Kidney (tissue), 14 donors: ENCODE measurements around the gene PRELP. TPM values are rescaled to one million over a fixed set of nuclear protein-coding genes. Genes with fewer than 3 reads are reported as not detected.

ENCODE experiments used
- DNase-seq, 5 donors: peaks; one replicate each; pipeline ENCODE4 v3.0.0-alpha.2; 2013 to 2020
- FAIRE-seq: peaks from 2 replicates; lab custom pipeline; 2012; peaks lifted over from hg19 to GRCh38; lab: Jason Lieb, UNC
- H3K27ac ChIP-seq, 2 donors: one replicate each; pipeline ENCODE4 v1.7.0; 2013; ENCODE audit warnings: low read depth in 2 of 2, low read length in 2 of 2, inconsistent platforms in 1 of 2
- H3K27me3 ChIP-seq: one replicate; pipeline ENCODE4 v1.7.1; 2013; ENCODE audit warnings: low read length, inconsistent platforms; ENCODE audit not compliant: control insufficient read depth, insufficient read depth
- H3K36me3 ChIP-seq, 3 donors: one replicate each; pipeline versions ENCODE4 v1.7.0 to v1.7.1; 2013; ENCODE audit warnings: low read length in 3 of 3, control low read depth in 1 of 3, inconsistent platforms in 1 of 3; ENCODE audit not compliant: insufficient read depth in 3 of 3, control insufficient read depth in 2 of 3
- H3K4me1 ChIP-seq, 3 donors: one replicate each; pipeline versions ENCODE4 v1.7.0 to v1.7.1; 2013; ENCODE audit warnings: low read length in 3 of 3, inconsistent platforms in 1 of 3, low read depth in 1 of 3; ENCODE audit not compliant: control insufficient read depth in 2 of 3, insufficient read depth in 2 of 3
- H3K4me3 ChIP-seq, 3 donors: one replicate each; pipeline versions ENCODE4 v1.7.0 to v1.8.1; 2013; ENCODE audit warnings: low read length in 3 of 3, control low read depth in 1 of 3, inconsistent platforms in 1 of 3
- H3K9ac ChIP-seq, 3 donors: one replicate each; pipeline versions ENCODE4 v1.7.0 to v1.7.1; 2013; ENCODE audit warnings: low read length in 3 of 3, control low read depth in 1 of 3, inconsistent platforms in 1 of 3
- H3K9me3 ChIP-seq, 3 donors: one replicate each; pipeline versions ENCODE4 v1.7.0 to v1.7.1; 2013; ENCODE audit warnings: low read length in 3 of 3, control low read depth in 1 of 3, inconsistent platforms in 1 of 3; ENCODE audit not compliant: control insufficient read depth in 2 of 3, insufficient read depth in 1 of 3
- intact Hi-C: fragments of 100-400 bp; cut with DNase I; formaldehyde crosslinking; loops from one replicate; pipeline ENCODE4 v1.11.1; 2022
- polyA plus RNA-seq: library from polyadenylated mRNA; stranded (reverse); fragments of 350-450 nt; fragmentation: Illumina TruSeq; extraction: RNeasy Lipid Tissue Mini Kit (QIAGEN cat#74804); gene quantifications from one replicate; pipeline ENCODE4 v1.2.3, GENCODE V29; 2014; ENCODE audit warnings: low read depth, low replicate concordance; ENCODE audit not compliant: insufficient read depth
- total RNA-seq: library from RNA; stranded (reverse); fragmentation: NEBNext Ultra II Directional; extraction: Animal tissue kit (Norgen Biotek cat#: 25700); gene quantifications from one replicate; pipeline ENCODE4 v1.2.1, GENCODE V29; 2021
- TF ChIP-seq, protein P1 (sequence below): IDR thresholded peaks from 3 replicates; pipeline ENCODE4 v1.5.1; 2012; ENCODE audit warnings: mild to moderate bottlenecking, moderate library complexity, borderline replicate concordance; ENCODE audit not compliant: insufficient read depth; ENCODE audit errors: extremely low read depth
- donor health status: control.
- donor health status: control.
- donor health status: control.
- donor health status: control.
- donor health status: control.
- donor health status: DM: yes; HTN: yes; CAD: no.
- donor health status: Normal renal cell carcinoma (clear cell type).

The PRELP gene
- total and polyA plus RNA-seq, 2 donors from 2014 or later = 9.5 to 24.5 TPM

DNA sequence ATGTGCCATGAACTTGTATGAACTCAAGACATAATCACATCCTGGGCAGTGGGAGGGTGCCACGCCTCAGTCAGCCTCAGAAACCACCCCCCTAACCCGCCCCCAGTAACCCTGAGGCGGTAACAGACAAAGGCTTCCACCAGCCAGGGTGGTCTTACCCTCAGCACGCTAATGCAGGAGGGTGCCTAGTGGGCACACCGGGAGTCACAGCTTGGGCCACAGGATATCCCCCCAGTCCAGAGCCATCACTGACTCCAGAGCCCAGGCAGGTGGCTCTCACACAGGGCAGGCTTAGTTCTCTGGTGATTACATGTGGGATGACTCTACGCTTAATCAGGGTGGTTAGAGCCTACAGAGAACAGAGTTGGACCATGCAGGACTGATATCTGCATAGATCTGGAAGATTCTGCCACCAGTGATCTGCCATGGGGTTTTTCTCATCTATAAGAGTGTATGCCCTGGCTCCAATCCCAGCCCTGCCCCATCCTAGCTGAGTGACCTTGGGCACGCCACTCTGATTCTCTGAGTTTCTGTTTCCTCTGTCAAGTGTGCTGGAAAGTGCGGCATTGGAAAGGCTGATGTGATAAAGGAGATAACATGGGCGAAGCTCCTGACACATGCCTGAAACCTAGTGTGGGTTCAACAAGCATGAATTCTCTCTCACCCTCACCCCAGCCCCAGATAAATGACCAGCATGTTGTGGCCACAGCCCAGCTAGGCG is 45.6 kb downstream of the PRELP start:
- FAIRE-seq = no peak

DNA sequence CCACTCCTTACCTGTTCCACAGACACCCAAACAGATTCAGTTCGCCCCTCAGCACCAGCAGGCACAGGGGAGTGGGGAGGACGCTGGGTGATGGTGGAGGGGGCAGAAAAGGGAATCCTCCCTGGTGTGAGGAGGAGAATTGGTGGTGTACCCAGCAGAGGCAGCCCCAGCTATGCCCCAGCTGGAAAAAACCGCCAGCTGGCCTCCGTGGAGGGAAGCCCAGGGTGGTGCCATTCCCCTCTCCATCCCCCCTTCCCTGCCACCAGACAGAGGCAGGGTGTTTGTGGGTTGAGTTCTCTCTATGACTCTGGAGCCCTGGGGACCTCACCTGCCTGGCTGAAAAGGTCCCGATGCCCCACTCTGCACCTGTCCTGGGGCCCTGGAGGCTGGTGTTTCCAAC is 46.2 kb downstream of the PRELP start:
- no peaks in the 10 kb centered on the region for H3K36me3 ChIP-seq
- no peak for DNase-seq
- no peak overlapping the region for H3K27ac ChIP-seq
- H3K4me3 ChIP-seq = no peak overlapping the region
- H3K9me3 ChIP-seq = no peaks in the 10 kb centered on the region
- intact Hi-C loops = no loop called here
- no peak for FAIRE-seq
- H3K9ac ChIP-seq = no peak overlapping the region
- H3K27me3 ChIP-seq = no peaks in the 10 kb centered on the region
- TF ChIP-seq, protein P1, sequence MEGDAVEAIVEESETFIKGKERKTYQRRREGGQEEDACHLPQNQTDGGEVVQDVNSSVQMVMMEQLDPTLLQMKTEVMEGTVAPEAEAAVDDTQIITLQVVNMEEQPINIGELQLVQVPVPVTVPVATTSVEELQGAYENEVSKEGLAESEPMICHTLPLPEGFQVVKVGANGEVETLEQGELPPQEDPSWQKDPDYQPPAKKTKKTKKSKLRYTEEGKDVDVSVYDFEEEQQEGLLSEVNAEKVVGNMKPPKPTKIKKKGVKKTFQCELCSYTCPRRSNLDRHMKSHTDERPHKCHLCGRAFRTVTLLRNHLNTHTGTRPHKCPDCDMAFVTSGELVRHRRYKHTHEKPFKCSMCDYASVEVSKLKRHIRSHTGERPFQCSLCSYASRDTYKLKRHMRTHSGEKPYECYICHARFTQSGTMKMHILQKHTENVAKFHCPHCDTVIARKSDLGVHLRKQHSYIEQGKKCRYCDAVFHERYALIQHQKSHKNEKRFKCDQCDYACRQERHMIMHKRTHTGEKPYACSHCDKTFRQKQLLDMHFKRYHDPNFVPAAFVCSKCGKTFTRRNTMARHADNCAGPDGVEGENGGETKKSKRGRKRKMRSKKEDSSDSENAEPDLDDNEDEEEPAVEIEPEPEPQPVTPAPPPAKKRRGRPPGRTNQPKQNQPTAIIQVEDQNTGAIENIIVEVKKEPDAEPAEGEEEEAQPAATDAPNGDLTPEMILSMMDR = no peak
- peaks cover 0 to 2% (median 0%) of the 10 kb centered on the region in 3 donors for H3K4me1 ChIP-seq

More for the DNA sequence above, 45.6 kb downstream of the PRELP start:
- Histone ChIP-seq H3K36me3 (no peaks in the 10 kb centered on the region), H3K9ac (no peak overlapping the region), H3K4me3 (no peak overlapping the region), H3K27ac (no peak overlapping the region), H3K27me3 (no peaks in the 10 kb centered on the region), H3K4me1 (peaks cover 0 to 2% (median 0%) of the 10 kb centered on the region in 3 donors), H3K9me3 (no peaks in the 10 kb centered on the region)
- TF ChIP-seq, protein P1 = no peak
- intact Hi-C loops = no loop called here
- peak in 3 of 5 donors; percentile 23 to 53 (median 27) for DNase-seq

DNA sequence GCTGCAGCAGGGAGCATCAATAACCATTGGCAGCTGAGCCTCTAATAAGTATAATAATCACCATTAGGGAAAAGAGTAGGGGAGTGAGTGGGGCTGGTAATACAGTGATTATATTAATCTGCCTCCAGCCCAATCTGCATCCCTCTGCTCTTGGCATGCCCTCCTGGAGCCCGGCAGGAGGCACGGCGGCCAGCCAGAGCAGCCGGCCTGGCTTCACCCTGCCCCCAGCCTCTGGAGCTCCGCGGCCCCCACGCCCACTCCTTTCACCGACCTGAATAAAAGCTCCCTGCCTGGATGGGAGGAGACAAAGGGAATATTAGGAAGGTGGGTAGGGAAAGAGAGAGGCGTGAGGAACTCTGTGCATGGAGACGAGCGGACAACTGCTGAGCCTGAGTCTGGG is 46.6 kb downstream of the PRELP start:
- intact Hi-C loops = no loop called here
- Histone ChIP-seq H3K27me3 (no peaks in the 10 kb centered on the region), H3K9ac (no peak overlapping the region), H3K27ac (no peak overlapping the region), H3K9me3 (no peaks in the 10 kb centered on the region), H3K4me1 (peaks cover 0 to 2% (median 0%) of the 10 kb centered on the region in 3 donors), H3K4me3 (no peak overlapping the region), H3K36me3 (no peaks in the 10 kb centered on the region)
- no peak for FAIRE-seq
- DNase-seq = no peak
- TF ChIP-seq, protein P1 = no peak
